ENCODE data around the gene ANKRD66.
"Not testable (repeated sequence)": the region's sequence is repeated elsewhere in the genome, so short reads cannot be mapped to it uniquely, and the experiment has no call there.

ANKRD66 gene

GRCh38 chr6:46743425-46744158, 3.1 kb upstream of the ANKRD66 start:
- Histone ChIP-seq H3K27me3 (replicated peaks; ENCODE audit: control insufficient read depth, insufficient read depth, low read length) (no peaks in the 10 kb centered on the region), H3K36me3 (ENCODE audit: control insufficient read depth, insufficient read depth, low read length) (no peaks in the 10 kb centered on the region), H3K4me3 (replicated peaks; ENCODE audit: low read depth, low read length) (no peak overlapping the region)
- no peak for DNase-seq (ENCODE audit: extremely low read depth, insufficient read length)
- TF ChIP-seq, protein P1, sequence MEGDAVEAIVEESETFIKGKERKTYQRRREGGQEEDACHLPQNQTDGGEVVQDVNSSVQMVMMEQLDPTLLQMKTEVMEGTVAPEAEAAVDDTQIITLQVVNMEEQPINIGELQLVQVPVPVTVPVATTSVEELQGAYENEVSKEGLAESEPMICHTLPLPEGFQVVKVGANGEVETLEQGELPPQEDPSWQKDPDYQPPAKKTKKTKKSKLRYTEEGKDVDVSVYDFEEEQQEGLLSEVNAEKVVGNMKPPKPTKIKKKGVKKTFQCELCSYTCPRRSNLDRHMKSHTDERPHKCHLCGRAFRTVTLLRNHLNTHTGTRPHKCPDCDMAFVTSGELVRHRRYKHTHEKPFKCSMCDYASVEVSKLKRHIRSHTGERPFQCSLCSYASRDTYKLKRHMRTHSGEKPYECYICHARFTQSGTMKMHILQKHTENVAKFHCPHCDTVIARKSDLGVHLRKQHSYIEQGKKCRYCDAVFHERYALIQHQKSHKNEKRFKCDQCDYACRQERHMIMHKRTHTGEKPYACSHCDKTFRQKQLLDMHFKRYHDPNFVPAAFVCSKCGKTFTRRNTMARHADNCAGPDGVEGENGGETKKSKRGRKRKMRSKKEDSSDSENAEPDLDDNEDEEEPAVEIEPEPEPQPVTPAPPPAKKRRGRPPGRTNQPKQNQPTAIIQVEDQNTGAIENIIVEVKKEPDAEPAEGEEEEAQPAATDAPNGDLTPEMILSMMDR (IDR thresholded peaks at IDR 0.05; ENCODE audit: insufficient read depth, low read length, poor library complexity, severe bottlenecking): no peak

- DNase-seq (ENCODE audit: extremely low read depth, insufficient read length); H3K36me3 ChIP-seq (ENCODE audit: control insufficient read depth, insufficient read depth, low read length); H3K27me3 ChIP-seq (replicated peaks; ENCODE audit: control insufficient read depth, insufficient read depth, low read length); H3K4me3 ChIP-seq (replicated peaks; ENCODE audit: low read depth, low read length): not testable (repeated sequence)
These were observed 2.5 kb upstream of the ANKRD66 start for GRCh38 chr6:46744159-46744725.

GRCh38 chr6:46745973-46746372, 760 bp upstream of the ANKRD66 start:
- no peak for DNase-seq (ENCODE audit: extremely low read depth, insufficient read length)
- TF ChIP-seq, protein P1 (IDR thresholded peaks at IDR 0.05; ENCODE audit: insufficient read depth, low read length, poor library complexity, severe bottlenecking): no peak
- no peaks in the 10 kb centered on the region for H3K36me3 ChIP-seq (ENCODE audit: control insufficient read depth, insufficient read depth, low read length)

DNA sequence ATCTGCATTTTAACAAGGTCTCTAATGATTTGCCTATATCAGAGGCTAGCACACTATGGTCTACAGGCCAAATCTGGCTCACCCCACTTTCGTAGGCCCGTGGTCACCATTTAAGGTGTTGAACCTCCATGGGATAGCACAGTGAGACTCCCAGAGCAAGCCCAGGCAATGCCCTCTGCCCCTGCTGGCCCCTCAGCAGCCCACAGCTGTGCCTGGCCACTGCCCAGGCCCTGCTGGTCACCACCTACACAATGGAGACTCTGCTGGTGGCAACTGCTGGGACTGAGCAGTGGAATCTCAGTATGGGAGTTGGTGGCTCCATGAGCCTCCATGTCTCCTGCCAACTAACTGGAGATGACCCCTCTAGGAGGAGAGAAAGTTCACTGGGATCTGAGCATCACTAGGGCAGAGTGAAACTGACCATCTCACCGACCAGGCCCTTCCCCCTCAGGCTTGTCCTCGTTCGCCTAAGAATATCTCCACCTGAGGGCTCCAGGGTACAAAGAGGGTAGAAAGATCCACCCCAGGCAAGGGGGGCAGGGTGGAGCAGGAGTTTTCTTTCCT, 2.3 kb downstream of the ANKRD66 start:
- DNase-seq (ENCODE audit: extremely low read depth, insufficient read length): no peak
- TF ChIP-seq, protein P1 (IDR thresholded peaks at IDR 0.05; ENCODE audit: insufficient read depth, low read length, poor library complexity, severe bottlenecking): no peak
- Histone ChIP-seq H3K4me3 (replicated peaks; ENCODE audit: low read depth, low read length) (no peak overlapping the region), H3K27me3 (replicated peaks; ENCODE audit: control insufficient read depth, insufficient read depth, low read length) (no peaks in the 10 kb centered on the region), H3K36me3 (ENCODE audit: control insufficient read depth, insufficient read depth, low read length) (no peaks in the 10 kb centered on the region)

More at GRCh38 chr6:46745973-46746372, 760 bp upstream of the ANKRD66 start:
- no peak overlapping the region for H3K4me3 ChIP-seq (replicated peaks; ENCODE audit: low read depth, low read length)
- no peaks in the 10 kb centered on the region for H3K27me3 ChIP-seq (replicated peaks; ENCODE audit: control insufficient read depth, insufficient read depth, low read length)

DNA sequence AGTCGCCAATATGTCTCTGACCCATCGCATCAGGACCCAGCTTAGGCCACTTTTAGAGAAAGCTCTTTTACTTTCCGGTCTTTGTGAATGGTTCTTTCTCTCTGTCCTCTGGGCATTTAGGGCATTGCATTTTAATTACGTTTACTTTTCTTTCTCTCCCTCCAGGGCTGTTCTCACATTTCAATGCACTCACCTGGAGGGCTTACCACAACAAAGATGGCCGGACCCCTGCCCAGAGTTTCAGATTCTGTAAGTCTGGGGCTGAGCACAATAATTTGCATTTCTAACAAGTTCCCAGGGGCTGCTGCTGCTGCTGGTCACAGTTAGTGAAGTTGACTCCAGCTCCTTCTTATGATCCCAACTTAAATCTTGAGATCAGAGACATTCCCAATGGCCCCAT, 3.0 kb downstream of the ANKRD66 start:
- DNase-seq (ENCODE audit: extremely low read depth, insufficient read length): no peak

DNA sequence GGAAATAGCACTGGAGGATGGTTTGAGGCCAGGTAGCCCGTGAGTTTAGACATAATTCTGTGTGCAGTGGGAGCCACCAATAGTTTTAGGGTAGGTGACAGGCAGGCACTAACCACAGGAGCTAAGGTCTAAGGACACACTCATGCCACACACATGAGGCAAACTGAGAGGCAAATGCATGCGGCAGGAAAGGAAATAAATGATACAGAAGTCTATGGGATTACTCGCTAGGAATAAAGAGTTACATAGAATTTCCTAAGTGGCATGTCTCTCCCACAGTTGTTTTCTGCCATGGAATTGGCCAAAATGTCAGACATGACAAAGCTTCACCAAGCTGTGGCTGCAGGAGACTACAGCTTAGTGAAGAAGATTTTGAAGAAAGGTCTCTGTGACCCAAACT, 4.9 kb downstream of the ANKRD66 start:
- no peak for DNase-seq (ENCODE audit: extremely low read depth, insufficient read length)
- TF ChIP-seq, protein P1 (IDR thresholded peaks at IDR 0.05; ENCODE audit: insufficient read depth, low read length, poor library complexity, severe bottlenecking): no peak
- Histone ChIP-seq H3K4me3 (replicated peaks; ENCODE audit: low read depth, low read length) (no peak overlapping the region), H3K27me3 (replicated peaks; ENCODE audit: control insufficient read depth, insufficient read depth, low read length) (no peaks in the 10 kb centered on the region), H3K36me3 (ENCODE audit: control insufficient read depth, insufficient read depth, low read length) (no peaks in the 10 kb centered on the region)

More for the DNA sequence above, 3.0 kb downstream of the ANKRD66 start:
- Histone ChIP-seq H3K27me3 (replicated peaks; ENCODE audit: control insufficient read depth, insufficient read depth, low read length) (no peaks in the 10 kb centered on the region), H3K36me3 (ENCODE audit: control insufficient read depth, insufficient read depth, low read length) (no peaks in the 10 kb centered on the region), H3K4me3 (replicated peaks; ENCODE audit: low read depth, low read length) (no peak overlapping the region)
- TF ChIP-seq, protein P1 (IDR thresholded peaks at IDR 0.05; ENCODE audit: insufficient read depth, low read length, poor library complexity, severe bottlenecking): no peak
